Mucosa of descending colon (tissue), 3 donors: ENCODE data around the gene ASB7. TPM values are rescaled to one million over a fixed set of nuclear protein-coding genes. Genes with fewer than 3 reads are reported as not detected.

Experiments used
- ATAC-seq: fragments of 200-7000 bp; cut with Tn5 transposase; one replicate; pipeline ENCODE4 v1.9.1; 2020; ENCODE audit warnings: mild to moderate bottlenecking, moderate library complexity
- DNase-seq, 3 donors: peaks; one replicate each; pipeline ENCODE4 v3.0.0-alpha.2; 2020
- H3K36me3 ChIP-seq: fragments of 200-600 bp; one replicate; pipeline ENCODE4 v1.8.0; 2021; ENCODE audit warnings: low read depth, mild to moderate bottlenecking
- H3K4me1 ChIP-seq: fragments of 200-600 bp; one replicate; pipeline ENCODE4 v1.8.0; 2021; ENCODE audit warnings: low read depth, mild to moderate bottlenecking
- H3K4me3 ChIP-seq: fragments of 200-600 bp; one replicate; pipeline ENCODE4 v1.8.0; 2021; ENCODE audit warnings: mild to moderate bottlenecking
- H3K9me3 ChIP-seq: fragments of 200-600 bp; one replicate; pipeline ENCODE4 v1.8.0; 2021; ENCODE audit warnings: mild to moderate bottlenecking
- intact Hi-C, 2 donors: fragments of 100-400 bp; cut with DNase I in 1 of 2; cut with micrococcal nuclease in 1 of 2; formaldehyde crosslinking; loops; one replicate each; pipeline versions ENCODE4 v1.11.0 to v1.11.1; 2022; cut with DNase I, micrococcal nuclease
- total RNA-seq, 3 donors: library from RNA; stranded (reverse); fragmentation: NEBNext Ultra II Directional in 2 of 3; extraction: Animal tissue kit (Norgen Biotek cat#: 25700) in 2 of 3; gene quantifications; one replicate each; pipeline versions ENCODE4 v1.2.1 to v1.2.4, GENCODE V29; 2021 to 2023
- TF ChIP-seq, protein P1 (sequence below): fragments of 200-600 bp; IDR thresholded peaks from one replicate; pipeline ENCODE4 v1.8.0; 2022; ENCODE audit warnings: antibody characterized with exemption, mild to moderate bottlenecking
- donor health status: DM: no; HTN: no; CAD: no; lungs with moderate emphysema.
- donor health status: DM: no; HTN: no; CAD: no.
- donor health status: DM: no; HTN: yes; CAD: no.

The ASB7 gene
- total RNA-seq, 3 donors from 2014 or later, result 20.1 to 23.5 (median 22.2) TPM

DNA sequence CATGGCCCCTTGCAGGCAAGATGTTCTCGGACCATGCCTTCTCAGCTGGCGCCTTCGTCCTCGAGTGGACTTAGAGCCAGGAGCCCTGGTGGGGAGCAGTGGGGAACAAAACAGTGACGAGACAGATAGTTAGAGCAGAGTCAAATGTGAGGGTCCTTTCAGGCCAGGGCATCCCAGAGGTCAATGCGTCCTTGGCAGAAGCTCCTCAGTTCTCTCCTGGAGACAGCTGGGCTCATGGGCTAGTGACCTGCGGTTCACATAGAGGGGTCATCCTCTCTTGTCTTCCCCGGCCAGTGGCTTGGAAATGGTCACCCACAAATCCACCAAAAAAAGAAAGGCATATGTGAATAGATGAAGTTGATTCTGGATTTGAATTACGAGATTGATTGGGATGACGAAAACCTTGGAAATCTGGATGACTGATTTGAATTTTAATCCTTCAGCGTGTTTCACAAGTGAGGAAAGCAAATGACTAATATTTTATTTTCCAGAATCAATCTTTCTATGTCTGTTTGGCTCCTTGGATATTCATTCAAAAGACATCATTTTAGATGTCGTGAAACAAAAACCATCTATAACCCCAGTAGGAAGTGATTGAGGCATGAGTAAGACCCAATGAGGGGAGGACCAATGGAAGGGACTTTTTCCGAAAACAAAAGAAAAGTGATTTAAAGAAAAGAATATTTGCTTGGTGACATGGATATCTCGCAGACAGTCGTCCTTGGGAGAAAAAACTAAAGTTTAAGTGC lies 84.5 kb downstream of the ASB7 start:
- DNase-seq (no peak), ATAC-seq (no peak)
- TF ChIP-seq, protein P1, sequence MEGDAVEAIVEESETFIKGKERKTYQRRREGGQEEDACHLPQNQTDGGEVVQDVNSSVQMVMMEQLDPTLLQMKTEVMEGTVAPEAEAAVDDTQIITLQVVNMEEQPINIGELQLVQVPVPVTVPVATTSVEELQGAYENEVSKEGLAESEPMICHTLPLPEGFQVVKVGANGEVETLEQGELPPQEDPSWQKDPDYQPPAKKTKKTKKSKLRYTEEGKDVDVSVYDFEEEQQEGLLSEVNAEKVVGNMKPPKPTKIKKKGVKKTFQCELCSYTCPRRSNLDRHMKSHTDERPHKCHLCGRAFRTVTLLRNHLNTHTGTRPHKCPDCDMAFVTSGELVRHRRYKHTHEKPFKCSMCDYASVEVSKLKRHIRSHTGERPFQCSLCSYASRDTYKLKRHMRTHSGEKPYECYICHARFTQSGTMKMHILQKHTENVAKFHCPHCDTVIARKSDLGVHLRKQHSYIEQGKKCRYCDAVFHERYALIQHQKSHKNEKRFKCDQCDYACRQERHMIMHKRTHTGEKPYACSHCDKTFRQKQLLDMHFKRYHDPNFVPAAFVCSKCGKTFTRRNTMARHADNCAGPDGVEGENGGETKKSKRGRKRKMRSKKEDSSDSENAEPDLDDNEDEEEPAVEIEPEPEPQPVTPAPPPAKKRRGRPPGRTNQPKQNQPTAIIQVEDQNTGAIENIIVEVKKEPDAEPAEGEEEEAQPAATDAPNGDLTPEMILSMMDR, result no peak
- intact Hi-C loops, result no loop called here
- H3K4me3 ChIP-seq, result no peak overlapping the region
- no peaks in the 10 kb centered on the region for H3K4me1 ChIP-seq
- no peaks in the 10 kb centered on the region for H3K36me3 ChIP-seq
- H3K9me3 ChIP-seq, result no peaks in the 10 kb centered on the region

DNA sequence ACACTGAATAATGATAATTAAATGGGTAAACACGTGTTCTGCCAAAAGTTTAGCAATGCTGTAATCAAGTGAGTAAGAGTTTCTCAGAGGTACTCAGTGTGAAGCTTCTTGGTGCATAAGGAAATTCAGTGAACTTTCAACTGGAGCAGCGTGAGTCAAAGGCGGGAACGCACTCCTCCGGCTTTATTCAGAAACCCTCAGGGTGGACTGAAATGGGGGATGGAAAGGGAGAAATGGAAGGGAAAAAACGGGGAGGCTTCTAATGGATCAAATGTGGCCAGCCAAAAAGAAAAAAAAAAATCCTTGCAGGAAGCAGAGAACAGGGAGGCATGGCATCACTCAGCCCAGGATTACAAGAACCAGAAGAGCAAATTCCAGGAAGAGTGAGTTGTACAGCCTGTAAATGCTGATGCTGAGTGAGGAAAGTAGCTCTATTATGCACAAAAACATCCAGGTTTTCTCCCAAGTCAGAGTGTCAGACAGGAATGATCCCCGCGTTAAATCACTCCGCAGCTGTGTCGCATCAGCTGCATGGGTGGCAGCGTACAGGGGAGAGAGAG lies 85.3 kb downstream of the ASB7 start:
- TF ChIP-seq, protein P1, result no peak
- ATAC-seq (peak; percentile 34), DNase-seq (no peak)
- Histone ChIP-seq H3K4me3 (no peak overlapping the region), H3K4me1 (no peaks in the 10 kb centered on the region), H3K36me3 (no peaks in the 10 kb centered on the region), H3K9me3 (no peaks in the 10 kb centered on the region)
- intact Hi-C loops, result no loop called here

DNA sequence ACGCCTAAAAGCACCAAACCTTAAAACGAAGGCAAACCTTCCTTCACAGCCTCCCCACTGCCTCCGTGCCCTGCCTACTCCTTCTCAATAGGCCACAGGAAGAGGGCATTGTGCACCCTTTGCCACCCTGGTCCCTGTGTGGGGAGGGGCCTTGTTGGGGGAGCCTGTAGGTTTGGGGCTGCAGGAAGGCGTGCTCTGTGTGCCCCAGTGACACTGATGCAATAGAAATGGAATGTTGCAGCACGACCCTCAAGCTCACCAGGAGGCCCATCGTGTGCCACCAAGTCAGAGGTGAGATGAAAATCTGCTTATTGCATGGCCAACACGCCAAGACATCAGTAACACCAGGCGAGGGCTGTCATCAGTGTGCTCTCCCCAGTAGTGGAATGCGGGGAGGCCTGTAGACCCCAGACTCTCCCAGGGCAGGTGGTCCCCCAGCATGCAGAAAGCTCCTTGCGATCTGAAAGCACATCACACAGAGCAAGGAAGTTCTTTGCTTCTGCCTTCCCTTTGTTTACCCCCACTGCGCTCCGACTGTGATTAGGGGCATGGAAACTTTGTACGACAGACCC lies 86.2 kb downstream of the ASB7 start:
- DNase-seq (no peak), ATAC-seq (no peak)
- TF ChIP-seq, protein P1, result no peak
- H3K36me3 ChIP-seq, result no peaks in the 10 kb centered on the region
- no peak overlapping the region for H3K4me3 ChIP-seq
- intact Hi-C loops, result no loop called here
- H3K9me3 ChIP-seq, result no peaks in the 10 kb centered on the region
- no peaks in the 10 kb centered on the region for H3K4me1 ChIP-seq

DNA sequence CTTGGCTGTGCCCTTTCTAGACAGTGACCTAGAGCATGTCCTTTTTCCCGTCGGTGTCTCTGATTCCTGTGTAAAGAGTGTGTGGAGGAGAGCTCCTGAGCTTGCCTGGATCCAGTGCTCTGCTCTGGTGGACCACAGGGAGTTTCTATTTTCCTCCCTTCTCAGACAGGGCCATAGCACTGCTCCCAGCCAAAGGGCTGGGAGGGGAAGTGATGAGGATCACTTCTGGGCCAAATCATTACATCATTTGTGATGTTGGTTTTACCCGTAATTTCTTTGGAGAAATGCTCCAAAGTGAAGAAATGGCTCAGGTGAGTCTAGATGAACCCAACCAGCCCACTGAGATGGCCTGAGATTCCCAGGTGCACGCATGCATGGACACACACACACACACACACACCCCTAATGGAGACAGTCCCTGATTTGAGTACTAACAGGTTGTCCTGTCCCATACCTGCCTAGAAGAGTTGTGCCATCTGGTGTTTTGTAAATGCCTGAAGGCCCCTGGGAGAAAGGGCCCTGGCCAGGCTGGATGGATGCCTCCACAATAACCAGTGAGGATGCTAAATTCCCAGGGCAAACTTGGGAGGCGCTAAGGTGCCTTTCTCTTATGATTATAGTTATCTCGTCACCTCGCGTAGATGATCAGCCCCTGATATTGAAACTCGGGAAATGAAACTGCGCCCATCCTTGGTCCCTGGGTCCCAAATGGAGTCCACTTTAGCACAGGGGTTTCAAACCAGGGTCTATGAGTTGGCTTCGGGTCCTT lies 86.9 kb downstream of the ASB7 start:
- no peaks in the 10 kb centered on the region for H3K9me3 ChIP-seq
- TF ChIP-seq, protein P1, result no peak
- ATAC-seq (no peak), DNase-seq (no peak)
- no peaks in the 10 kb centered on the region for H3K36me3 ChIP-seq
- H3K4me3 ChIP-seq, result no peak overlapping the region
- intact Hi-C loops, result no loop called here
- no peaks in the 10 kb centered on the region for H3K4me1 ChIP-seq

DNA sequence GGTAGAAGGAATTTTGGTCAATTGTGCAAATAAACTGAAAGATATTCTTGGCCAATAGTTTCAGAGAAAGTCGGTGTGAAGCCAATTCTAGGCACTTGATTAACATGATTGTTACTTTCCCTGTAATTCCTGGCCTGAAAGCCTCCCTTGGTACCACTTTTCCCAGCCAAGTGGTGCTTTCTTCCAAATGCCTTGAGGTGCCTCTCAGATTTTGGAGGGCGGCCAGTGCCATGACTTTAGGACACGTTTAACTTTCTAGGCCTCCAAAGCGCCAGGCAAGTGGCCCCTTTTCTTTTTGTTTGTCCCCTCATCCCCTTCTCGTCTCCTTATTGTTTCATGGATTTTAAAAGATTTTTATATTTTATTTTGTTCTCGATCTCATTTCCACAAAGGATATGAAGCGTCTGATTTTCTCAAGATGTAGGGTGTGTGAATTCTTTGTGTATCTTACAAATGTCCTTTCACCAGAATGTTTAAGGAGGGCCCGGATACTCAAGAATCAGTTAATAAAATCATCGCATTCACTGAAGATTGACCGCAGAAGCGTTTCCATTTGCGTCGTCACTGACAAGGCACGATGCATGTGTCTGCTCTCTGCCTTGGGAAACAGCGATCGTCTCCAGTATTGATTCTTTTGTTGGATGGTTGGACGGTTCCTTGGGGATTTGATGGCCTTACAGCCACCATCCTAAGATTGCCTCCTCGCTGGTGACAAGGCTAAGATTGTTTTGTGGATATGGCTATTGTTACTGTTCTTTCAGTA lies 87.8 kb downstream of the ASB7 start:
- ATAC-seq (no peak), DNase-seq (no peak)
- TF ChIP-seq, protein P1, result no peak
- Histone ChIP-seq H3K9me3 (no peaks in the 10 kb centered on the region), H3K4me1 (no peaks in the 10 kb centered on the region), H3K4me3 (no peak overlapping the region), H3K36me3 (no peaks in the 10 kb centered on the region)
- intact Hi-C loops, result no loop called here
